NCI-H2196 (cell line): ENCODE data around the gene EIF2B5.
A peak's percentile ranks its signal among the peaks of the same experiment; 100 is the strongest.
"Not testable (repeated sequence)": the region's sequence is repeated elsewhere in the genome, so short reads cannot be mapped to it uniquely, and the experiment has no call there.

Source experiments
- DNase-seq: peaks from one replicate; lab custom pipeline; 2025; ENCODE audit not compliant: unreplicated experiment; lab: John Stamatoyannopoulos, UW

Gene EIF2B5

DNA sequence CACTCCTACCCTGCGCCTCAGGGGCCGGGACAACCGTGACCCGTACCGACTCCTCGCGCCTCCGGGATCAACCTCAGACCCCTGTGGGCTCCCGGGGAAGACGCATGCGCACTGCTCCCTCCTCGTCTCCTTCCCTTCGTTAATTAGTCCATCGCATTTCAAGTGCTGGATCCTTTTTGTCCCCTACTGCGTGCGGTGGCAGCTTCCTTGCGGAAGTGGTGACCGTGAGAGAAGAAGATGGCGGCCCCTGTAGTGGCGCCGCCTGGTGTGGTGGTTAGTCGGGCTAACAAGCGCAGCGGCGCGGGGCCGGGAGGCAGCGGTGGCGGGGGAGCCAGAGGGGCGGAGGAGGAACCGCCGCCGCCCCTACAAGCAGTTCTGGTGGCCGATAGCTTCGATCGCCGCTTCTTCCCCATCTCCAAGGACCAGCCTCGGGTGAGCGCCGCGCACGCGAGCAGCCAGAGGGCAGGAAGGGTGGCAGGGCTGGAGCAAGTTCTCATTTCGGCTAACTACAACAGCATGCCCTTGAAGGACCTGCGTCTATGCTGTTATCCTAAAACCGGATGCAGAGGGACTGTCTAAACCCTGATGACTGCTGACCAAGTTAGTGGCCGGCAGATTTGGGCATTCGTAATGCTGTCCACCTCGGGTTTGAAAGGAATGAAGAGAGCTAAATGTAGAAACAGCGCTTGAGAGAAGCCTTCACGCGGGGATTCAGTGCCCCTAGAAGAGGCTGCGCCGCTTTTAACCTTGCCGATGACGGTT is at the start of gene EIF2B5:
EIF2B5 (plus strand) TSS at position 210 of the 762 bp plus-strand sequence; CDS start at position 238, 28 bp downstream.
- peak; percentile 97 for DNase-seq

GRCh38 chr3:184085389-184085852 is 49.7 kb upstream of the EIF2B5 start:
- no peak for DNase-seq

DNA sequence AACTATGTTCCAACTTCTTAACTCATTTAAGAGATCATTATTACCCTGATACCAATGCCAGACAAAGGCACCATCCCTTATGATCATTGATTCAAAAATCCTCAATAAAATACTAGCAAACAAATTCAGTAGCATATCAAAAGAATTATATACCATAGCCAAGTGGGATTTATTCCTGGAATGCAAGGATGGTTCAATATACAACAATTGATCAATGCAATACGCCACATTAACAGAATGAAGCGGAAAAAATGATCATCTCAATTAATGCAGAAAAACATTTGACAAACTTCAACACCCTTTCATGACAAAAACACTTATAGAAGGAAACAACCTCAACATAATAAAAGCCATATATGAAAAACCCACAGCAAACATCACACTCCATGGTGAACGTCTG is 43.0 kb upstream of the EIF2B5 start:
- no peak for DNase-seq

- DNase-seq: no peak
Observed at GRCh38 chr3:184096811-184097383, 38.3 kb upstream of the EIF2B5 start, which contains the start of gene HTR3E. TSS of gene HTR3E (plus strand) at chr3:184097064. CDS start at chr3:184097530, 466 bp downstream.

DNA sequence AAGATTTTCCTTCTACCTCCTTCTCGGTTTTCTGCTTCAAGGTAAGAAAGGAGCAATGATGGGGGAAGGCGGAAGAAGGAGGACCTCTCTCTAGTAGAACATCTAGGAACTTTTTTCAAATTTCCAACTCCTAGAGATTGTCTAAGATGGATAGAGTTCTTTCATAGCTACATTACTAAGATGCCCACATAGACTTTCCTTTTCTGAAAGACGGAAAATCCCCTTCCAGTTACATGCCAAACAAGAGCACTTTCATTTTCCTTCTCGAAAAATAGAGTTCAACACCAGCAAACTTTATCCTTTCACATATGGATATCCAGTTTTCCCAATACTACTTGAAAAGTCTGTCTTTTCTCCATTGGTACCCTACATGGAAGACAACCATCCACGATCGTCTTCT is 37.6 kb upstream of the EIF2B5 start:
- no peak for DNase-seq

- no peak for DNase-seq
Observed at GRCh38 chr3:184099806-184100686, 35.1 kb upstream of the EIF2B5 start.

DNA sequence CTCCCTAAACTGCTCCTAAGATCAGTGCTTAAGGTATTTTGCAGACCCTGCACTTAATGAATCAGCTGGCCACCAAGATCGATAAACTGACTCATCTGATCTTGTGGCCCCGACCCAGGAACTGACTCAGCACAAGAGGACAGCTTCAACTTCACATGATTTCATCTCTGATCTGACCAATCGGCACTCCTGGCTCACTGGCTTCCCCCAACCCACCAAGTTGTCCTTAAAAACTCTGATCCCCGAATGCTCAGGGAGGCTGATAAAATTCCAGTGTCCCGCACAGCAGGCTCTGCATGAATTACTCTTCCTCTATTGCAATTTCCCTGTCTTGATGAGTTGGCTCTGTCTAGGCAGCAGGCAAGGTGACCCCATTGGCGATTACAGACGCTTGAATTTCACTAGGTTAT is 24.8 kb upstream of the EIF2B5 start:
- no peak for DNase-seq

DNA sequence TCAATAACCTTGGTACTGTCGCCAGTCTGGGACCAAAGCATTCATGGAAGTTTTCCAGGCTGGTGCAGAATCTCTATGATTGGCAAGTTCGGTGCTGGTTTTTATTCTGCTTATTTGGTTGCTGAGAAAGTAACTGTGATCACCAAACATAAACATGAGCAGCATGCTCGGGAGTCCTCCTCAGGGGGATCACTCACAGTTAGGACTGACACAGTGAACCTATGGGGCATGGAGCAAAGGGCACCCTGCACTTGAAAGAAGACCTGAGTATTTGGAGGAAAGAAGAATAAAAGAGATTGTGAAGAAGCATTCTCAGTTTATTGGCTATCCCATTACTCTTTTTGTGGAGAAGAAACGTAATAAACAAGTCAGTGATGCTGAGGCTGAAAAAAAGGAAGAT is 19.1 kb upstream of the EIF2B5 start:
- no peak for DNase-seq

DNA sequence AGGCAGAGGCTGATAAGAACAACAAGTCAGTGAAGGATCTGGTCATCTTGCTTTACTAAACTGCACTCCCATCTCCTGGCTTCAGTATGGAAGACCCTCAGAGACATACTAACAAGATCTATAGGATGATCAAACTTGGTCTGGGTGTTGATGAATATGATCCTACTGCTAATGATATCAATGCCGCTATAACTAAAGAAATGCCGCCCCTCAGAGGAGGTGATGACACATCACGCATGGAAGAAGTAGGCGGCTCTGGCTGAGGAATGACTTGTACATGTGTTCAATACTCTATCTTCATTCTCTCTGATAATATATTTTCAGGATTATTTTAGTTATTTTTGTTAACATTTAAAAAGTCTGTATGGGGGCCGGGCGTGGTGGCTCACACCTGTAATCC is 17.5 kb upstream of the EIF2B5 start:
- no peak for DNase-seq

DNA sequence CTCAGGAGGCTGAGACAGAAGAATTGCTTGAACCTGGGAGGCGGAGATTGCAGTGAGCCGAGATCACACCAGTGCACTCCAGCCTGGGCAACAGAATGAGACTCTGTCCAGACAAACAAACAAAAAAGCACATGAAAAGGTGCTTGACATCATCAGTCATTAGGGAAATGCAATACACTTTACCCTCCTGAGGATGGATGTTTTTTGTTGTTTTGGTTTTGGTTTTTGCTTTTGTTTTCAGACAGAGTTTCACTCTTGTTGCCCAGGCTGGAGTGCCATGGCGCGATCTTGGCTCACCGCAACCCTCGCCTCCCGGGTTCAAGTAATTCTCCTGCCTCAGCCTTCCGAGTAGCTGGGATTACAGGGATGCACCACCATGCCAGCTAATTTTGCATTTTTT is 14.1 kb upstream of the EIF2B5 start:
- DNase-seq: not testable (repeated sequence)

DNA sequence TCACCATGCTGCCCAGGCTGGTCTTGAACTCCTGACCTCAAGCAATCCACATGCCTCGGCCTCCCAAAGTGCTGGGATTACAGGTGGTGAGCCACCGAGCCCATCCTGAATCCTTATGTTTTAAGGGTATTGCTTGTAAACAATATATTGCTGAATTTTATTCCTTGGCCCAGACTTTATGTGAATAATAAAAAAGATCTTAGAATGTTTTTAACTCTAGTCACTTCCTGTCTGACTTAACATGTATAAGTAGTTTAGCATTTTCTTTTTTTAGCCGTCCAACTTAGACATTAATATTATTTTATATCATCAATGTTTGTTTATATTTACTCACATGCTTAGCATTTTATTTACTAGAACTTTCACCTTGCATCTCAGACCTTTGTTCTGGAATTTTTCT is 9.2 kb upstream of the EIF2B5 start:
- no peak for DNase-seq

GRCh38 chr3:184129012-184129411 is 6.1 kb upstream of the EIF2B5 start:
- DNase-seq: peak; percentile 33

DNA sequence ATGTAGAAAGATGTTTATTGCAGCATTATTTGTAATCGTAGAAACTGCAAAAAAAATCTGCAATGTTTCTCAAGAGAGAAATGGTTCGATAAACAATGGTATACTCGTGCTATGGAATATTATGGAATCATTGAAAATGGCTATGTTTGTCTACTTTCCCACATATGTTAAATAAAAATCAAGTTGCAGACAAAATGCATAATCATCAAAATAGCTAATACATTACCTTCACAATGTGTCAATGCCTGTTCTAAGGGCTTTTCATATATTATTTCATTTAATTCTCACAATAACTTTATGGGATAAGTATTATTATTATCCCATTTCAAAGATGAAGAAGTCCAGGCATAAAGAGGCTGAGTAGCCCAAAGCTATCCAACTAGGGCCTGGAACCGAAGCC is 2.2 kb upstream of the EIF2B5 start:
- no peak for DNase-seq

DNA sequence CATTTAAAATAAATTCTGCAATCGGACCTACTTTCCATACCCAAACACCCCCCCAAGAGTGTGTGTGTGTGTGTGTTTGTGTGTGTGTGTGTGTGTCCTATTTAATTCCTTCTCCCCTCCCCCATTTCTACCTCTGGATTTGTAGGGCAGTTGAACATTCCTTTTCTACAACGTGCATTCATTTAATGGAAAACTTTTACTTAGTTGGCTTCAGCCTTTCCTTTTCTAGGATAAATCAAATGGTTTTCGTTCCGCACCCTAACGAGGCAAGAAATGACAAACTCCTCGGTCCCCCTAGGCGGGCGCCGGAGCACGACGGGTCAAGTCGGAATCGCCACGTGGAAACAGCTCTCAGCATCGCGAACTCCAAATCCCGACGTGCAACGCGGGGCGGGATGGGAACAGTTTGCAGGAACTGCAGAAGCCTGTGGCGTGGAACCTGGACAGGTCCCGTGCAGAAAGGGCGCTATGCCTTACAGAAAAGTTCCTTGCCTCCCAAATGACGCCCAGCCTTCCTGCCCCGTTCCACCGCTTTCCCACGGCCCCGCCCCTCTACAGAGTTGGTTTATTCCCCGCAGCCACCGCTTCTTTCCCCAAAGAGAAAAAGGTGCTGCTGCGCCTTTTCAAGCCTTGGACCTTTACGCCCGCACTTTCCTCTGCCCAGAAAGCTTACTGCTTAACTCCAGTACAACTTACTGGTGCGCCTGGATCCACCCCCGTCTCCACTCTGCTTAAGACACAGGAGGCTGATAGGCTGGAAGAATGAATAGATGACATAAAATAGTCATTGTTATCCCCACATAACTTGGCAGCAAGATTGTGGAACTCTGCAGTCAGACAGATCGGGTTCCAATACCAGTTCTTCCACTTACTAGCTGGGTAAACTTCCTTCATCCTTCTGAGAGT is 1.1 kb upstream of the EIF2B5 start:
- peak; percentile 92 for DNase-seq

GRCh38 chr3:184134746-184135148 is 411 bp upstream of the EIF2B5 start:
- DNase-seq: no peak

GRCh38 chr3:184135911-184136260 is 728 bp downstream of the EIF2B5 start:
- DNase-seq: no peak

- DNase-seq: no peak
Observed at GRCh38 chr3:184140436-184140835, 5.3 kb downstream of the EIF2B5 start.

DNA sequence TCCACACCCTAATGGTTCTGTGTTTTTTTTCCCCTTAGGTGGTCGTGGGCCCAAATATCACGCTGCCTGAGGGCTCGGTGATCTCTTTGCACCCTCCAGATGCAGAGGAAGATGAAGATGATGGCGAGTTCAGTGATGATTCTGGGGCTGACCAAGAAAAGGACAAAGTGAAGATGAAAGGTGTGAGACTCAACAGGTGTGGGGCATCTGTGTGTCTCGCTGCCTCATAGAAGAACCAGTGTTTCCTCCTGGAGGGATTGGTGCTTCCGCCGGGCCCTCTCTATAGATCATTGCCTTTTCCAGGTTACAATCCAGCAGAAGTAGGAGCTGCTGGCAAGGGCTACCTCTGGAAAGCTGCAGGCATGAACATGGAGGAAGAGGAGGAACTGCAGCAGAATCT is 7.0 kb downstream of the EIF2B5 start:
- DNase-seq: no peak

DNA sequence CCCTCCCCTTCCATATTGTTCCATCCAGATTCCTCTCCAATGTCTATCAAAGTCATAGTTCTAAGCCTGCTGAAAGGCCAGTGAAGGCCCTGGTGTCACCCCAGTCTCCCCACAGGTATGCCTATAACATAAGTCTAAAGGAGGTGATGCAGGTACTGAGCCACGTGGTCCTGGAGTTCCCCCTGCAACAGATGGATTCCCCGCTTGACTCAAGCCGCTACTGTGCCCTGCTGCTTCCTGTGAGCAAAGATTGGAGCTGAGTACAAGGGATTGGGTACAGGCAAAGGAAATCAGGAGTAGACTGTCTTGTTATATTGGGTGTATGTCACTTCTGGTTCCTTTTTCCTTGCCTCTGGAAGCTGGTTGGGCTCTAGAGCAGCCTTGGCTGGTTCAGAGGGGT is 8.2 kb downstream of the EIF2B5 start:
- DNase-seq: no peak

- peak; percentile 86 for DNase-seq
Observed at GRCh38 chr3:184144505-184144904, 9.3 kb downstream of the EIF2B5 start.

DNA sequence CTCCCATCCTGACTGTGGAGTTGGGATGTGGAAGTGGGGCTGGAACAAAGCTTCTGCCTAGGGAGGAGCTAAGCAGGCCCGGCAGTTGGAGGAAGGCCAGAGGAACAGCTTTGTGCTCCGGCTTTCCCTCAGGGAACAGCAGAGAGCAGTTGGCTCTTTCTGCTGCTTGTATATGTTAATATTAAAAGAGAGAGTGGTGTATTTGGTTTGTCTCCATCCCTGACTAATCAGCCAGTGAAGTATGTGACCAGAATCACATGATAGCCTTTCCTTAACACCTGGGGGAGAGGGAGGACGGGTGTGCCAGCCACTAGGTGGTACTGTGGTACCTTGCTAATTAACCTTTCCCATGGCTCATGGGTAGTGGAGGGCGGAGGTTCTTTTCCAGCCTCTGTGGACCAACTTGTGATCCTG is 10.0 kb downstream of the EIF2B5 start:
- DNase-seq: peak; percentile 92
